AG09309 (cell line): ENCODE results near the gene SVEP1.
A peak's percentile ranks its signal among the peaks of the same experiment; 100 is the strongest.

Source experiments
- DNase-seq: peaks from one replicate; pipeline ENCODE4 v3.0.0-alpha.2; 2010; ENCODE audit warnings: low read depth
- H3K4me3 ChIP-seq: 2 replicates; pipeline ENCODE4 v1.5.1; 2011; ENCODE audit warnings: mild to moderate bottlenecking, low read depth, low read length, moderate library complexity; ENCODE audit not compliant: control insufficient read depth
- TF ChIP-seq, protein P1 (sequence below): IDR thresholded peaks from 2 replicates; pipeline ENCODE4 v1.5.1; 2011; ENCODE audit warnings: mild to moderate bottlenecking, low read depth, low read length, inconsistent platforms; ENCODE audit not compliant: insufficient read depth, control insufficient read depth; ENCODE audit errors: missing control alignments

SVEP1 gene

DNA sequence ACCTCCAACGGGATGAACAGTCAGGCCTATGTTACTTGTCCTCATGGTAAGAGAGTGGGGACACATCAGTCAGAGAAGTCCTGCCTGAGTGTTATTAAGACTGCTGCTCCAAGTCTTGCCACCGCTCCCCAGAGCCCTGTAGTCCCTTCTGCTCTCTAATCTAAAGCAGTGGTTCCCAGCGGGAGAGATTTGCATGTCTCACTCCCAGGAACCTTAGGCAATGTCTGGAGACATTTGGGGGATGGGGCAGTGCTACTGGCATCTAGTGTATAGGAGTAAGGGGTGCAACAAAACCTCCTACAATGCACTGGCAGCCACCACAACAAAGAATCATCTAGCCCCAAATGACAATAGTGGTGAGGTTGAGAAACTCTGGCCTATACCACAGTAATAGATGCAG, 2.6 kb upstream of the SVEP1 start:
- H3K4me3 ChIP-seq: no peak overlapping the region
- no peak for DNase-seq
- TF ChIP-seq, protein P1, sequence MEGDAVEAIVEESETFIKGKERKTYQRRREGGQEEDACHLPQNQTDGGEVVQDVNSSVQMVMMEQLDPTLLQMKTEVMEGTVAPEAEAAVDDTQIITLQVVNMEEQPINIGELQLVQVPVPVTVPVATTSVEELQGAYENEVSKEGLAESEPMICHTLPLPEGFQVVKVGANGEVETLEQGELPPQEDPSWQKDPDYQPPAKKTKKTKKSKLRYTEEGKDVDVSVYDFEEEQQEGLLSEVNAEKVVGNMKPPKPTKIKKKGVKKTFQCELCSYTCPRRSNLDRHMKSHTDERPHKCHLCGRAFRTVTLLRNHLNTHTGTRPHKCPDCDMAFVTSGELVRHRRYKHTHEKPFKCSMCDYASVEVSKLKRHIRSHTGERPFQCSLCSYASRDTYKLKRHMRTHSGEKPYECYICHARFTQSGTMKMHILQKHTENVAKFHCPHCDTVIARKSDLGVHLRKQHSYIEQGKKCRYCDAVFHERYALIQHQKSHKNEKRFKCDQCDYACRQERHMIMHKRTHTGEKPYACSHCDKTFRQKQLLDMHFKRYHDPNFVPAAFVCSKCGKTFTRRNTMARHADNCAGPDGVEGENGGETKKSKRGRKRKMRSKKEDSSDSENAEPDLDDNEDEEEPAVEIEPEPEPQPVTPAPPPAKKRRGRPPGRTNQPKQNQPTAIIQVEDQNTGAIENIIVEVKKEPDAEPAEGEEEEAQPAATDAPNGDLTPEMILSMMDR: no peak

DNA sequence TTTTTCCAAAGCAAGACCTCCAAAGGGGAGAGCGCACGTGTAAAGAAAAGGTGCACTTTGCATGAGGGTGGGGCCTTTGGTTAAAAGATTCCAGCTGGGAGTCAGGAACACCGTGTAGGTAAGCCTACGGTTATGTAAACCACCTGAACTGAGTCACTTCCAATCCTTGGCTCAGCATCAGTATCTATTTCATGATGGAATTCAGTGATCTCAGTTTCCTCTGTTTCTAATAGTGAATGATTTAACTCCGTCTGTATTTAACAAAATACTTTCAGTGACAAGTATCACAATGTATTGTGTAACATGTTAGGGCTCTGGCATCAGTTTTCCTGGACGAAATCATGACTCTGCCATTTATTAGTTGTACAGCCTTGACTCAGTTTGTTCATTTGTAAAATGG, 1.3 kb upstream of the SVEP1 start:
- H3K4me3 ChIP-seq: no peak overlapping the region; the same call in 1 of the 2 replicates
- TF ChIP-seq, protein P1: no peak
- no peak for DNase-seq

DNA sequence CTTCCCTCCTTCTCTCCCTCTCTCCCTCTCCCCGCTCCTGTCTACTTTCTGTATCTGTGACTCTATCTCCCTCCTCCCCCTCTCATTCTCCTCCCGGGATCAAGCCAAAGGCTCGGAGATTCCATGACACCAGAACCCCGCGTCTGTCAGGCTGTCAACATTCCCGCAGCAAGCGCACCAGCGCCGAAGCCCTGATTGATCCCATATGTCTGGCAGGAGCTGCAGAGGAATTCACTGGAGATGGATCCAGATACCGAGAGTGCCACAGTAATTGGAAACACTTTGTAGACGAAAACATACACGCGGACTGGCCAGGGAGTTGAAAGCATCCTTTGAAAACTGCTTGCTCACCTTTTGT, 300 bp upstream of the SVEP1 start:
- H3K4me3 ChIP-seq: peak overlapping the region; percentile 82
- TF ChIP-seq, protein P1: no peak
- DNase-seq: peak; percentile 69

DNA sequence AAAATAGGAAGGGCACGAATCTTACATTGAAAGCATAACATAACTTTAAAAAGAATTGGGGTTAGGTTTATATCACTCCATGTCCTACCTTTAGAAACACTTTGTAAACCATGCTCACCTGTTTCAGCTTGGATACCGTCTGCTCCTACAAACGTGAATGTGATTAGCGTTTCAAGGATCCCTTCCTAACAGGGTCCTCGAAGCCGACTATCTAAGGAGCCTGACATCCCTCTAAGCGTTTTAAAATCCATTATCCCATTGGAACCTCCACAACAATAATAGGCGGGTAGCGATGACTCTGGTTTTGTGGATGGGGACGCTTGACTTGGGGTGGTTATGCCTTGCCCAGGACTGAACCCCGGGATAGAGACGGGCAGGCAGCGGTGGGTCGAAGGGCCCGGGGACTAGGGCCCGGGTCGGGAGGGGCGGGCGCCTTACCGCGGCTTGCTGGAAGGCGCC, 937 bp downstream of the SVEP1 start:
- peak overlapping the region; percentile 82 for H3K4me3 ChIP-seq
- TF ChIP-seq, protein P1: no peak
- no peak for DNase-seq

DNA sequence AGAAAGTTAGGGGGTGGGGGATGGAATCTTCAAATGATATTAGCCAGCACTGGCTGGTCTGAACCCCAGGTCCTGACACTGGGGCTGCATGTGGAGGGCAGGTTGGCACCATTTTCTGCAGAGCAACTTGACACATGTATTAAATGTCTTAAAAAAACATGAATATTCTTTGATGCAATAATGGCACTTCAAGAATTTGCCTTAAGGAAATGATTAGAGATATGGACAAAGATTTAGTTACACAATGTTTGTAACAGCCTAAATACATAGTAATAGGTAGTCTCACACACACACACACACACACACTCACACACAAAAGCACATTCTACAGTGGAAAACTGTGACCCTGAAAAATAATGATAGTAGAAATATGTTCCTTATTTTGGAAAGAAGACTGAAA, 3.6 kb downstream of the SVEP1 start:
- TF ChIP-seq, protein P1: no peak
- no peak for DNase-seq
- H3K4me3 ChIP-seq: no peak overlapping the region

DNA sequence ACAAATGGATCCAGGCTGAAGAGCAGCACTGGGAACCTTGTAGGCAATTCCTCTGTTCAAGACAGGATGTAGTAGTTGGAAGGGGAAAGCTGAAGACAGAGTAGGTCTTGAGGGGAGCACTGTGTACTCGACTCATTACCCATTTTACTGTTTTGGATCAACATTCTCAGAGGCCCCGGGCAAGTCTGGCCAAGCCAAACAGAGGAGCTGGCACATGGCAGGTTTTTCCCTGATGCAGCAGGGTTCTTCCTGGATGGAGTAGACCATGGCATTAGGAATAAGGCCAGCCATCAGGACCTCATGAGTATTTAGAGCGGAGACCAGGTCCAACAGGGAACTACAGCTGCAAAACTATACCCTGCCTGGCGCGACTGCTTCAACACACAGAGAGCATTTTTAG, 4.4 kb downstream of the SVEP1 start:
- no peak for DNase-seq
- H3K4me3 ChIP-seq: no peak overlapping the region
- TF ChIP-seq, protein P1: no peak

DNA sequence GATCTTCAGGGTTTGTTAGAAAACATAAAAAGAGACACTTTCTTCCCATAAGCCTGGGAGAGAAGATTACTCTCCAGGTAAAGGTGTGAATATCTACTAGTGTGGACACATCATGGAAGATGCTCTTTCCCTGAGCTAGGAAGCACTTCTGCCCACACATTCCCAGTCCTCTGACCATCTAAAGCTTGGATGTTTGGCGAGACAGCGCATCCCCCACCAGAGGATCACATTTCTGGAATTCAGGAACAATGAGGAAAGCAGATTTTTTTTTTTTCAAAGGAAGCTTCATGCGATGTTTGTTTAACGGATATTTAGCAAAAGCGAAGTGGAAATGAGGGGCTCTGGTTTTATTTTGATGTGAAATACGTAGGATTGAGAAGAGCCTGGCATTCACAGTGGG, 6.2 kb downstream of the SVEP1 start:
- no peak for DNase-seq
- no peak overlapping the region for H3K4me3 ChIP-seq
- TF ChIP-seq, protein P1: no peak
